ENCODE results near the gene PACRGL.

GRCh38 chr4:20764366-20764992, 64.2 kb downstream of the PACRGL start:
- TF ChIP-seq CTCF (IDR thresholded peaks at IDR 0.05; ENCODE audit: insufficient read depth, low read length, poor library complexity, severe bottlenecking), result no peak
- no peak for TF ChIP-seq EZH2phosphoT487 (conservative IDR thresholded peaks at IDR 0.05; ENCODE audit: low read length)

Measured in SU-DHL-6 (cell line).